Activated T-helper 2 cell treated with anti-CD3 and anti-CD28 coated beads, Interferon-gamma antibody, Interleukin-2, Interleukin-4, amounts not matched to agents 10 μg/mL and 5 μg/mL and 100 μg/mL, durations not matched to agents 14 hours and 24 hours and 36 hours (primary cell): Measurements from ENCODE around the gene GTF3C5. TPM values are rescaled to one million over a fixed set of nuclear protein-coding genes. Genes with fewer than 3 reads are reported as not detected.
"Not testable (repeated sequence)": the region's sequence is repeated elsewhere in the genome, so short reads cannot be mapped to it uniquely, and the experiment has no call there.

Experiments used
- DNase-seq: peaks from one replicate; pipeline ENCODE4 v3.0.0; 2021; ENCODE audit warnings: low spot score
- H3K27ac Mint-ChIP-seq: one replicate; pipeline ENCODE4 v1.8.0; 2021; ENCODE audit warnings: mixed read lengths
- H3K27me3 Mint-ChIP-seq: one replicate; pipeline ENCODE4 v1.8.0; 2021; ENCODE audit warnings: low read depth, mixed read lengths
- H3K36me3 Mint-ChIP-seq: one replicate; pipeline ENCODE4 v1.8.0; 2021; ENCODE audit warnings: low read depth, mixed read lengths
- H3K4me1 Mint-ChIP-seq: one replicate; pipeline ENCODE4 v1.8.0; 2021; ENCODE audit warnings: low read depth, mixed read lengths
- H3K4me3 Mint-ChIP-seq: one replicate; pipeline ENCODE4 v1.8.0; 2021; ENCODE audit warnings: low read depth, mild to moderate bottlenecking, moderate library complexity, mixed read lengths
- H3K9me3 Mint-ChIP-seq: one replicate; pipeline ENCODE4 v1.8.0; 2021; ENCODE audit warnings: mixed read lengths
- intact Hi-C: fragments of 100-400 bp; cut with micrococcal nuclease; formaldehyde crosslinking; loops from one replicate; pipeline ENCODE4 v1.15.1; 2023
- total RNA-seq: library from RNA; stranded (reverse); gene quantifications from 2 replicates; pipeline ENCODE4 v1.2.3, GENCODE V29; 2022

Gene GTF3C5
- total RNA-seq, 1 donor from 2014 or later, result 89.7 TPM

DNA sequence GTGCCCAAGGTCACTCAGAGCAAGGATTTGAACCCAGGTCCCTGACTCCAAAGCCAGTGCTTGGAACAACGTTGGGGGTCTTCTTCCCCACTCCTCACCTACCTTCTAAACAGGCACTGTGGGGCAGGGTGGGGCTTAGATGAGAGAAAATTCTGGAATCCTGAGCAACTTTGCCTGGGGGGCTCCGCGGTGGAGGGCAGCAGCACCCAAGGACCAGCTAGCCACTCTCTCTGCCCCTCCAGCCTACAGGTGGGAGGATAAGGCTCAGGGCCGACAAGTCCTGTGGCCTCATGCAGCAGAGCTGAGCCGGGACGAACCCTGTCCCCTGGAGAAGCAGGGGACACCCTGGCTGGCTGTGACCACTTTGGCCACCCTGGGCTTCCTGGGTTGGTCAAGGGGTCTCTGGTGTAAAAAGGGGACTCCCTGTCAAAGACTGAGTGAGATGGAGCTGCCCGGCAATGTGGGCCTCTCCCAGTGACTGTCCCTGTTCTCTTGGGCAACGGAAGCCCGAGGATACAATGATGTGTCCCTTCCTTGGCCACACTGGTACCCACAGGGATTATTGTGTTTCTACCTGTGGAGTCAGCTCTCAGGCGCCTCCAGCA lies 57.5 kb downstream of the GTF3C5 start:
- no peaks in the 10 kb centered on the region for H3K36me3 Mint-ChIP-seq
- DNase-seq, result no peak
- no peak overlapping the region for H3K27ac Mint-ChIP-seq
- no peaks in the 10 kb centered on the region for H3K27me3 Mint-ChIP-seq
- intact Hi-C loops, result no loop called here
- H3K4me3 Mint-ChIP-seq, result no peak overlapping the region
- no peaks in the 10 kb centered on the region for H3K9me3 Mint-ChIP-seq
- H3K4me1 Mint-ChIP-seq, result no peaks in the 10 kb centered on the region

DNA sequence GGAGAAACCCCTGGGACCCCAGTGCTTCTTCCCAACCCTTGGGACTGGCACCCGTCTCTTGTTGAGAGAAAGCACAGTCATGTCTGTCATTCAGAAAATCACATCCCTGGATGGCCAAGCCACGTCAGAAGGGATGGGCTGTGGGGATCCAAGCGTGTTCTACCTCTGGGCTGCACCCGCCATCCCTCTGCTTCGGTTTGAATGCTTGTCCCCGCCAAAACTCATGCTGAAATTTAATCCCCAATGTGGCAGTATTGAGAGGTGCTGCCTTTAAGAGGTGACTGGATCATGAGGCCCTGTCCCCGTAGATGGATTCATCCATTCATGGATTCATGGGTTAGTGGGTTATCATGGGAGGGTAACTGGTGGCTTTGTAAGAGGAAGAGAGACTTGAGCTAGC lies 58.0 kb downstream of the GTF3C5 start:
- DNase-seq, result no peak
- intact Hi-C loops, result no loop called here
- H3K27me3 Mint-ChIP-seq, result no peaks in the 10 kb centered on the region
- H3K4me1 Mint-ChIP-seq, result no peaks in the 10 kb centered on the region
- no peak overlapping the region for H3K27ac Mint-ChIP-seq
- H3K36me3 Mint-ChIP-seq, result no peaks in the 10 kb centered on the region
- no peak overlapping the region for H3K4me3 Mint-ChIP-seq
- H3K9me3 Mint-ChIP-seq, result no peaks in the 10 kb centered on the region

DNA sequence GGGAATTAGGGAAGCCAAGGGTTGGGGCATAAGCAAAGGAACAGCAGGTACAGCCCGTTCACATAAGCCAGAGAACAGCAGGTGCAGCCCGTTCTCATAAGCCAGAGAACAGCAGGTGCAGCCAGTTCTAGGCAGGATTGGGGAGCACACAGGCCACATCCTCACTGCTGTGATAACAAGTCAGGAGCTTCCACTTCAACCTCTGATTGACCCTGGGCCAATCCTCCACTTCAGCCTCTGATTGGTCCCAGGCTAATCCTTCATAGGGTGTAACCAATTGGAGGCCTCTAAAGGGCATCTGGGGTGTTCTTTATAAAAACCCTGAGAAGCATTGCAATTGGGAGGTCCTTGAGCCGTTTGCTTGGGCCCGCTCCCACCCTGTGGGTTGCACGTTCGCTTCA lies 58.5 kb downstream of the GTF3C5 start:
- no peaks in the 10 kb centered on the region for H3K27me3 Mint-ChIP-seq
- H3K36me3 Mint-ChIP-seq, result no peaks in the 10 kb centered on the region
- intact Hi-C loops, result no loop called here
- H3K9me3 Mint-ChIP-seq, result no peaks in the 10 kb centered on the region
- DNase-seq, result no peak
- no peak overlapping the region for H3K4me3 Mint-ChIP-seq
- no peaks in the 10 kb centered on the region for H3K4me1 Mint-ChIP-seq
- no peak overlapping the region for H3K27ac Mint-ChIP-seq

GRCh38 chr9:133090187-133090586 lies 59.4 kb downstream of the GTF3C5 start:
- no peak overlapping the region for H3K27ac Mint-ChIP-seq
- H3K4me3 Mint-ChIP-seq, result no peak overlapping the region
- no peaks in the 10 kb centered on the region for H3K4me1 Mint-ChIP-seq
- intact Hi-C loops, result no loop called here
- DNase-seq, result no peak
- H3K27me3 Mint-ChIP-seq, result no peaks in the 10 kb centered on the region
- H3K9me3 Mint-ChIP-seq, result peaks cover 4% of the 10 kb centered on the region
- peaks cover 5% of the 10 kb centered on the region for H3K36me3 Mint-ChIP-seq

- Mint-ChIP-seq H3K27me3 (no peaks in the 10 kb centered on the region), H3K27ac (no peak overlapping the region), H3K9me3 (peaks cover 6% of the 10 kb centered on the region), H3K4me3 (no peak overlapping the region), H3K36me3 (peaks cover 10% of the 10 kb centered on the region), H3K4me1 (no peaks in the 10 kb centered on the region)
- no peak for DNase-seq
- intact Hi-C loops, result no loop called here
Observed at GRCh38 chr9:133090752-133091385, 60.1 kb downstream of the GTF3C5 start.

GRCh38 chr9:133094351-133094750 lies 63.6 kb downstream of the GTF3C5 start:
- DNase-seq, H3K4me3 Mint-ChIP-seq, intact Hi-C loops, H3K4me1 Mint-ChIP-seq, H3K27ac Mint-ChIP-seq, H3K27me3 Mint-ChIP-seq: not testable (repeated sequence)
- peaks cover 16% of the 10 kb centered on the region for H3K9me3 Mint-ChIP-seq
- peaks cover 44% of the 10 kb centered on the region for H3K36me3 Mint-ChIP-seq

- H3K27ac Mint-ChIP-seq, result no peak overlapping the region
- no peaks in the 10 kb centered on the region for H3K4me1 Mint-ChIP-seq
- H3K36me3 Mint-ChIP-seq, result peaks cover 49% of the 10 kb centered on the region
- no peak overlapping the region for H3K4me3 Mint-ChIP-seq
- intact Hi-C loops, result no loop called here
- no peak for DNase-seq
- H3K9me3 Mint-ChIP-seq, result peaks cover 16% of the 10 kb centered on the region
- no peaks in the 10 kb centered on the region for H3K27me3 Mint-ChIP-seq
Observed at GRCh38 chr9:133094842-133095393, 64.1 kb downstream of the GTF3C5 start.

GRCh38 chr9:133098104-133098754 lies 67.4 kb downstream of the GTF3C5 start:
- Mint-ChIP-seq H3K36me3 (peaks cover 73% of the 10 kb centered on the region), H3K9me3 (peaks cover 16% of the 10 kb centered on the region), H3K4me1 (no peaks in the 10 kb centered on the region)

GRCh38 chr9:133098871-133099270 lies 68.1 kb downstream of the GTF3C5 start:
- H3K27ac Mint-ChIP-seq, result no peak overlapping the region
- peaks cover 74% of the 10 kb centered on the region for H3K36me3 Mint-ChIP-seq
- intact Hi-C loops, result no loop called here
- DNase-seq, result no peak
- H3K4me3 Mint-ChIP-seq, result no peak overlapping the region
- no peaks in the 10 kb centered on the region for H3K4me1 Mint-ChIP-seq
- H3K27me3 Mint-ChIP-seq, result no peaks in the 10 kb centered on the region
- peaks cover 16% of the 10 kb centered on the region for H3K9me3 Mint-ChIP-seq

More at GRCh38 chr9:133098104-133098754, 67.4 kb downstream of the GTF3C5 start:
- H3K27me3 Mint-ChIP-seq, result no peaks in the 10 kb centered on the region
- DNase-seq, result no peak
- no peak overlapping the region for H3K4me3 Mint-ChIP-seq
- intact Hi-C loops, result no loop called here
- H3K27ac Mint-ChIP-seq, result no peak overlapping the region

- no peak overlapping the region for H3K27ac Mint-ChIP-seq
- H3K4me1 Mint-ChIP-seq, result no peaks in the 10 kb centered on the region
- peaks cover 80% of the 10 kb centered on the region for H3K36me3 Mint-ChIP-seq
- intact Hi-C loops, result no loop called here
- H3K9me3 Mint-ChIP-seq, result peaks cover 14% of the 10 kb centered on the region
- H3K27me3 Mint-ChIP-seq, result no peaks in the 10 kb centered on the region
- DNase-seq, result no peak
- no peak overlapping the region for H3K4me3 Mint-ChIP-seq
Observed at GRCh38 chr9:133099726-133100505, 69.1 kb downstream of the GTF3C5 start.

- intact Hi-C loops, result no loop called here
- Mint-ChIP-seq H3K4me1 (no peaks in the 10 kb centered on the region), H3K4me3 (no peak overlapping the region), H3K9me3 (peaks cover 10% of the 10 kb centered on the region), H3K36me3 (peaks cover 75% of the 10 kb centered on the region), H3K27me3 (no peaks in the 10 kb centered on the region), H3K27ac (no peak overlapping the region)
- DNase-seq, result no peak
Observed at GRCh38 chr9:133100506-133101355, 69.9 kb downstream of the GTF3C5 start.
